ENCODE data around the gene OPN1MW3. TPM values are rescaled to one million over a fixed set of nuclear protein-coding genes. Genes with fewer than 3 reads are reported as not detected.
"Not testable (repeated sequence)": the region's sequence is repeated elsewhere in the genome, so short reads cannot be mapped to it uniquely, and the experiment has no call there.

OPN1MW3 gene
- not detected for total RNA-seq
- not detected for polyA plus RNA-seq
- long read RNA-seq, donor 1, result 0 reads
- long read RNA-seq, donor 2, result 0 reads

- DNase-seq; ATAC-seq; H3K27me3 ChIP-seq (ENCODE audit: insufficient read depth in 3 of 3, low read length in 2 of 3); H3K4me1 ChIP-seq; intact Hi-C loops (cut with DNase I); H3K27ac ChIP-seq; H3K9me3 ChIP-seq; H3K4me3 ChIP-seq; H3K36me3 ChIP-seq (ENCODE audit: insufficient read depth in 1 of 2, low read depth in 1 of 2): not testable (repeated sequence)
- WGBS, 3 donors, result no CpG with 5 or more reads among the region's 17 CpGs
These were observed at the start of gene OPN1MW3 for GRCh38 chrX:154257282-154257681. OPN1MW3 (plus strand) TSS chrX:154257582; CDS start chrX:154257620, 38 bp downstream.

- H3K4me1 ChIP-seq; intact Hi-C loops (cut with DNase I): not testable (repeated sequence)
- peak; percentile 25 to 72 (median 68) for ATAC-seq
These were observed 47.5 kb upstream of the OPN1MW3 start for GRCh38 chrX:154209670-154210418.

GRCh38 chrX:154211057-154211456 lies 46.3 kb upstream of the OPN1MW3 start:
- H3K27ac ChIP-seq; H3K9me3 ChIP-seq; intact Hi-C loops (cut with DNase I); DNase-seq; H3K4me3 ChIP-seq; H3K27me3 ChIP-seq (ENCODE audit: insufficient read depth in 3 of 3, low read length in 2 of 3); H3K4me1 ChIP-seq; ATAC-seq; H3K36me3 ChIP-seq (ENCODE audit: insufficient read depth in 1 of 2, low read depth in 1 of 2): not testable (repeated sequence)
- 76 to 94% (median 87%) methylated on average over 2 to 5 of the region's 9 CpGs for WGBS, 3 donors

More at GRCh38 chrX:154209670-154210418, 47.5 kb upstream of the OPN1MW3 start:
- not testable (repeated sequence) for H3K36me3 ChIP-seq (ENCODE audit: insufficient read depth in 1 of 2, low read depth in 1 of 2); H3K4me3 ChIP-seq; DNase-seq; H3K9me3 ChIP-seq; H3K27ac ChIP-seq; H3K27me3 ChIP-seq (ENCODE audit: insufficient read depth in 3 of 3, low read length in 2 of 3)
- no CpG with 5 or more reads among the region's 21 CpGs for WGBS, 3 donors

- H3K36me3 ChIP-seq (ENCODE audit: insufficient read depth in 1 of 2, low read depth in 1 of 2); H3K4me1 ChIP-seq; DNase-seq; intact Hi-C loops (cut with DNase I); H3K27me3 ChIP-seq (ENCODE audit: insufficient read depth in 3 of 3, low read length in 2 of 3); ATAC-seq; H3K4me3 ChIP-seq; H3K9me3 ChIP-seq; H3K27ac ChIP-seq: not testable (repeated sequence)
- no CpG with 5 or more reads among the region's 10 CpGs for WGBS, 3 donors
These were observed 45.9 kb upstream of the OPN1MW3 start for GRCh38 chrX:154211499-154211898.

- H3K36me3 ChIP-seq (ENCODE audit: insufficient read depth in 1 of 2, low read depth in 1 of 2); H3K27me3 ChIP-seq (ENCODE audit: insufficient read depth in 3 of 3, low read length in 2 of 3); H3K9me3 ChIP-seq; DNase-seq; H3K4me1 ChIP-seq; intact Hi-C loops (cut with DNase I); ATAC-seq; H3K4me3 ChIP-seq; H3K27ac ChIP-seq: not testable (repeated sequence)
- no CpG with 5 or more reads among the region's 16 CpGs for WGBS, 3 donors
These were observed 37.9 kb upstream of the OPN1MW3 start, which contains the start of gene OPN1MW2 for GRCh38 chrX:154219456-154219855. OPN1MW2 (plus strand) TSS chrX:154219756; CDS start chrX:154219816, 60 bp downstream.

GRCh38 chrX:154225292-154225691 lies 32.1 kb upstream of the OPN1MW3 start:
- no CpG with 5 or more reads among the region's 6 CpGs for WGBS, 3 donors
- H3K27me3 ChIP-seq (ENCODE audit: insufficient read depth in 3 of 3, low read length in 2 of 3); intact Hi-C loops (cut with DNase I); H3K9me3 ChIP-seq; DNase-seq; H3K4me3 ChIP-seq; H3K27ac ChIP-seq; H3K36me3 ChIP-seq (ENCODE audit: insufficient read depth in 1 of 2, low read depth in 1 of 2); ATAC-seq; H3K4me1 ChIP-seq: not testable (repeated sequence)

- H3K4me3 ChIP-seq; H3K27ac ChIP-seq; H3K4me1 ChIP-seq; H3K36me3 ChIP-seq (ENCODE audit: insufficient read depth in 1 of 2, low read depth in 1 of 2); intact Hi-C loops (cut with DNase I); DNase-seq; H3K9me3 ChIP-seq; H3K27me3 ChIP-seq (ENCODE audit: insufficient read depth in 3 of 3, low read length in 2 of 3): not testable (repeated sequence)
- WGBS, 3 donors, result no CpG with 5 or more reads among the region's 9 CpGs
- ATAC-seq, result peak in 2 of 4 donors; percentile 53 to 59
These were observed 30.7 kb upstream of the OPN1MW3 start for GRCh38 chrX:154226706-154227105.

GRCh38 chrX:154231443-154231842 lies 25.9 kb upstream of the OPN1MW3 start:
- H3K9me3 ChIP-seq; DNase-seq; H3K36me3 ChIP-seq (ENCODE audit: insufficient read depth in 1 of 2, low read depth in 1 of 2); intact Hi-C loops (cut with DNase I); ATAC-seq; H3K27me3 ChIP-seq (ENCODE audit: insufficient read depth in 3 of 3, low read length in 2 of 3); H3K27ac ChIP-seq; H3K4me3 ChIP-seq; H3K4me1 ChIP-seq: not testable (repeated sequence)
- no CpG with 5 or more reads among the region's 3 CpGs for WGBS, 3 donors

- H3K36me3 ChIP-seq (ENCODE audit: insufficient read depth in 1 of 2, low read depth in 1 of 2); H3K27ac ChIP-seq; ATAC-seq; H3K27me3 ChIP-seq (ENCODE audit: insufficient read depth in 3 of 3, low read length in 2 of 3); H3K4me3 ChIP-seq; intact Hi-C loops (cut with DNase I); H3K9me3 ChIP-seq; DNase-seq; H3K4me1 ChIP-seq: not testable (repeated sequence)
- no CpG with 5 or more reads among the region's 16 CpGs for WGBS, 3 donors
These were observed 23.8 kb upstream of the OPN1MW3 start for GRCh38 chrX:154233620-154234019.

GRCh38 chrX:154238939-154239559 lies 18.3 kb upstream of the OPN1MW3 start:
- intact Hi-C loops (cut with DNase I); DNase-seq; H3K27me3 ChIP-seq (ENCODE audit: insufficient read depth in 3 of 3, low read length in 2 of 3); H3K9me3 ChIP-seq; H3K4me1 ChIP-seq; ATAC-seq; H3K36me3 ChIP-seq (ENCODE audit: insufficient read depth in 1 of 2, low read depth in 1 of 2); H3K4me3 ChIP-seq; H3K27ac ChIP-seq: not testable (repeated sequence)
- WGBS, 3 donors, result 75 to 78% methylated on average over 8 of the region's 11 CpGs; no CpG with 5 or more reads in 1 of the 3 donors

- DNase-seq; H3K4me3 ChIP-seq; H3K27ac ChIP-seq; H3K9me3 ChIP-seq; H3K27me3 ChIP-seq (ENCODE audit: insufficient read depth in 3 of 3, low read length in 2 of 3); ATAC-seq; H3K4me1 ChIP-seq; intact Hi-C loops (cut with DNase I); H3K36me3 ChIP-seq (ENCODE audit: insufficient read depth in 1 of 2, low read depth in 1 of 2): not testable (repeated sequence)
- 75 to 84% methylated on average over 6 of the region's 8 CpGs; no CpG with 5 or more reads in 1 of the 3 donors for WGBS, 3 donors
These were observed 17.3 kb upstream of the OPN1MW3 start for GRCh38 chrX:154239982-154240503.
